ENCODE measurements around the gene C18orf32. TPM values are rescaled to one million over a fixed set of nuclear protein-coding genes. Genes with fewer than 3 reads are reported as not detected.
A peak's percentile ranks its signal among the peaks of the same experiment; 100 is the strongest.

C18orf32 gene
- total and polyA plus RNA-seq, 2 of the 8 experiments (the other 6 are each of a cell fraction or from before 2014, with no cell fraction given) = 17.3 to 20.1 TPM

DNA sequence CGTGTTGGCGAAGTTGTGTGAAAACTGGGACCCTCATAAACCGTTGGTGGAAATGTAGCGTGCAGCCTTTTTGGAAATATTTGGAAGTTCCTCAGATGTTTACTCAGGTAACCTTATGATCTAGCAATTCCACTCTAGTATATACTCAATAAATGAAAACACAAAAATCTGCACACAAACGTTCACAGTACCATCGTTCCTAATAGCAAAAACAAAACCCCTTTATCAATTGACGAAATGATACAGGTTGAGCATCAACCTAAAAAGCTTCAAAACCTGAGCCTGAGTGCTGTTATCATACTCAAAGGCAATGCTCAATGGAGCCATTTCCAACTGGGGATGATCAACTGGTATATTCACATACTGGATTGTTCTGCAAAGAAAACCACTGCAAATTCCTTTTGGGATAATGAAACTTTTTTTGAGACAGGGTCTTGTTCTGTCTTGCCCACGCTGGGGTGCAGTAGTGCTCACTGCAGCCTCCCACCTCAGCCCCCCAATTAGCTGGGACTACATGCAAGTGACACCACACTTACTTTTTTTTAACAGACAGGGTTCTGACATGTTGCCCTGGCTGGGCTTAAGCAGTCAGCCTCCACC is 777 bp upstream of the C18orf32 start:
- Histone ChIP-seq H3K9me3 (ENCODE audit: insufficient read depth in 2 of 2, low read depth in 1 of 2, low read length in 1 of 2) (no peaks in the 10 kb centered on the region), H3K4me3 (ENCODE audit: extremely low read depth in 1 of 4, insufficient read depth in 2 of 4, low read depth in 3 of 4, low read length in 4 of 4) (peak overlapping the region in 2 of 4 experiments; percentile 90 to 93; a peak in 4 of 8 replicates), H4K8ac (ENCODE audit: extremely low read depth, insufficient read depth, low read length) (peak overlapping the region; percentile 45; the same call in 1 of the 2 replicates), H3K56ac (replicated peaks; ENCODE audit: insufficient read length, low read depth, low read length) (no peak overlapping the region), H3K27me3 (replicated peaks in 1 of 4; ENCODE audit: control insufficient read depth in 3 of 4, extremely low read depth in 1 of 4, insufficient read depth in 3 of 4, low read length in 3 of 4) (no peaks in the 10 kb centered on the region), H4K20me1 (replicated peaks in 1 of 2; ENCODE audit: control insufficient read depth in 1 of 2, insufficient read depth in 2 of 2, low read length in 2 of 2) (peaks cover 7% of the 10 kb centered on the region in 2 experiments), H3K4ac (replicated peaks; ENCODE audit: insufficient read length, low read depth, low read length) (no peak overlapping the region), H2BK5ac (ENCODE audit: low read depth, low read length) (no peak overlapping the region), H2BK15ac (ENCODE audit: low read length) (no peak overlapping the region), H3K23me2 (ENCODE audit: low read depth, low read length) (peaks cover 7% of the 10 kb centered on the region), H3K36me3 (ENCODE audit: control insufficient read depth in 2 of 4, insufficient read depth in 4 of 4, low read length in 3 of 4) (peaks cover 15 to 49% (median 40%) of the 10 kb centered on the region in 4 experiments), H3K4me2 (ENCODE audit: insufficient read depth in 1 of 2, low read depth in 2 of 2, low read length in 2 of 2) (peak overlapping the region; percentile 75 to 86), H3K18ac (ENCODE audit: extremely low read depth, low read length) (no peak overlapping the region), H3K9ac (replicated peaks in 1 of 4; ENCODE audit: extremely low read depth in 1 of 4, low read depth in 3 of 4, low read length in 3 of 4) (peak overlapping the region in 2 of 4 experiments; percentile 55 to 72; a peak in 3 of 7 replicates), H2BK12ac (ENCODE audit: low read depth, low read length) (no peak overlapping the region), H2AK5ac (ENCODE audit: low read depth, low read length) (no peak overlapping the region), H3K23ac (ENCODE audit: insufficient read length) (no peak overlapping the region), H3K4me1 (replicated peaks in 1 of 4; ENCODE audit: control insufficient read depth in 3 of 4, insufficient read depth in 4 of 4, low read length in 3 of 4) (peaks cover 0 to 8% (median under 1%) of the 10 kb centered on the region in 4 experiments; a peak in 2 of 7 replicates), H2AFZ (ENCODE audit: low read length) (no peak overlapping the region), H4K5ac (ENCODE audit: insufficient read length, low read depth, low read length) (no peak overlapping the region), H3K79me1 (ENCODE audit: low read depth, low read length) (no peaks in the 10 kb centered on the region), H3K14ac (ENCODE audit: insufficient read length) (no peak overlapping the region), H4K91ac (replicated peaks; ENCODE audit: insufficient read length, low read length) (no peak overlapping the region), H3K27ac (ENCODE audit: low read depth, low read length) (no peak overlapping the region; the same call in 1 of the 2 replicates), H2BK20ac (ENCODE audit: low read length) (no peak overlapping the region), H3K79me2 (ENCODE audit: control insufficient read depth in 1 of 2, insufficient read depth in 2 of 2, low read length in 2 of 2) (peaks cover 6 to 48% of the 10 kb centered on the region in 2 experiments), H2BK120ac (replicated peaks; ENCODE audit: low read depth, low read length) (no peak overlapping the region)
- POLR2A ChIA-PET (ENCODE audit: partially characterized antibody) = interaction anchor here (0.6 to 6.9 kb wide), 24 partner anchors 10 to 1012 kb away, joined by 3 to 59 read pairs (median 4); partner anchors contain the start of genes DYM and LIPG
- FAIRE-seq (no peak), DNase-seq (ENCODE audit: low read depth in 1 of 2, low spot score in 2 of 2) (no peak)
- WGBS, 2 experiments (ENCODE audit: extremely low coverage in 1 of 2, insufficient coverage in 1 of 2, insufficient read length in 1 of 2, insufficient replicate concordance in 2 of 2, low coverage in 1 of 2, low lambda C conversion rate in 2 of 2, missing lambda C conversion rate in 1 of 2) = 84% methylated on average over 8 of the region's 8 CpGs; no CpG with 5 or more reads in 1 of the 2 experiments
- CTCF ChIA-PET (ENCODE audit: partially characterized antibody) = interaction anchor here (0.7 to 1.7 kb wide), 4 partner anchors 23 to 814 kb away, joined by 3 to 6 read pairs (median 3); no protein-coding TSS in a partner anchor
- no peak for TF ChIP-seq FOSL1 (IDR thresholded peaks at IDR 0.05; ENCODE audit: insufficient read depth, low read depth, low read length)
- no peak for TF ChIP-seq ASH2L (IDR thresholded peaks at IDR 0.05; ENCODE audit: low read length)
- no peak for TF ChIP-seq TAF7 (optimal IDR thresholded peaks at IDR 0.05; ENCODE audit: borderline replicate concordance, low read depth, low read length)
- no peak for TF ChIP-seq CHD2 (IDR thresholded peaks at IDR 0.05; ENCODE audit: low read length)
- TF ChIP-seq ATF2 (IDR thresholded peaks at IDR 0.05; ENCODE audit: low read length) = 0 out of 2 replicates have a peak, but pooled peaks have one; percentile 20
- peak; percentile 74; the same call in 1 of the 2 replicates for TF ChIP-seq POLR2AphosphoS5 (IDR thresholded peaks at IDR 0.05; ENCODE audit: low read depth, low read length)
- TF ChIP-seq MAFK (IDR thresholded peaks at IDR 0.05; ENCODE audit: low read depth, low read length) = no peak
- TF ChIP-seq KDM5A (IDR thresholded peaks at IDR 0.05; ENCODE audit: low read length) = no peak
- no peak for TF ChIP-seq TBP (IDR thresholded peaks at IDR 0.05; ENCODE audit: low read depth, low read length)
- TF ChIP-seq POLR2A (IDR thresholded peaks at IDR 0.05; ENCODE audit: control extremely low read depth in 1 of 2, low read depth in 2 of 2, low read length in 2 of 2) = peak in 1 of 2 experiments; percentile 89; a peak in 2 of 3 replicates
- TF ChIP-seq JUND (IDR thresholded peaks at IDR 0.05; ENCODE audit: low read length) = no peak
- TF ChIP-seq NRF1 (IDR thresholded peaks at IDR 0.05; ENCODE audit: low read depth, low read length) = no peak
